Calu3 (cell line): ENCODE results near the gene PKP4. TPM values are rescaled to one million over a fixed set of nuclear protein-coding genes. Genes with fewer than 3 reads are reported as not detected.

ENCODE experiments used
- BruUV-seq: library from RNA; stranded (reverse); fragments of 400-500 nt; replicated peaks from 2 replicates; lab custom pipeline; 2021; lab: Mats Ljungman, UMichigan
- CTCF ChIA-PET: fragments of 300-600 bp; sonication (Branson Sonifier 250); formaldehyde crosslinking; loops from one replicate; lab custom pipeline; 2022; ENCODE audit warnings: antibody characterized with exemption; lab: Charles Lee
- DNase-seq: peaks from one replicate; pipeline ENCODE4 v3.0.0; 2022
- H3K27ac Mint-ChIP-seq: one replicate; pipeline ENCODE4 v1.8.0; 2022; ENCODE audit warnings: mixed read lengths; ENCODE audit not compliant: unreplicated experiment
- H3K27me3 Mint-ChIP-seq: one replicate; pipeline ENCODE4 v1.8.0; 2022; ENCODE audit warnings: mixed read lengths; ENCODE audit not compliant: unreplicated experiment
- H3K36me3 Mint-ChIP-seq: one replicate; pipeline ENCODE4 v1.8.0; 2022; ENCODE audit warnings: mild to moderate bottlenecking, moderate library complexity, mixed read lengths; ENCODE audit not compliant: insufficient read depth, unreplicated experiment
- H3K4me1 Mint-ChIP-seq: one replicate; pipeline ENCODE4 v1.8.0; 2022; ENCODE audit warnings: mild to moderate bottlenecking, low read depth, mixed read lengths; ENCODE audit not compliant: unreplicated experiment
- H3K4me3 Mint-ChIP-seq: one replicate; pipeline ENCODE4 v1.8.0; 2022; ENCODE audit warnings: mild to moderate bottlenecking, low read depth, moderate library complexity, mixed read lengths; ENCODE audit not compliant: unreplicated experiment
- H3K9me3 Mint-ChIP-seq: one replicate; pipeline ENCODE4 v1.8.0; 2022; ENCODE audit warnings: low read depth, mixed read lengths; ENCODE audit not compliant: unreplicated experiment
- CTCF ChIP-seq: fragments of 200-600 bp; IDR thresholded peaks from one replicate; pipeline ENCODE4 v1.8.0; 2022; ENCODE audit warnings: antibody characterized with exemption; ENCODE audit not compliant: unreplicated experiment
- intact Hi-C: fragments of 100-400 bp; cut with micrococcal nuclease; formaldehyde crosslinking; loops from one replicate; pipeline ENCODE4 v1.10.0; 2022; ENCODE audit not compliant: unreplicated experiment
- total RNA-seq: library from RNA; stranded (reverse); gene quantifications from 2 replicates; pipeline ENCODE4 v1.2.3, GENCODE V29; 2022

Gene PKP4
- total RNA-seq, 1 experiment from 2014 or later, result 137 TPM

GRCh38 chr2:158667586-158667985, 210.8 kb downstream of the PKP4 start:
- no peak overlapping the region for H3K27ac Mint-ChIP-seq
- no peak for TF ChIP-seq CTCF
- intact Hi-C loops, result no loop called here
- H3K9me3 Mint-ChIP-seq, result no peaks in the 10 kb centered on the region
- H3K36me3 Mint-ChIP-seq, result peaks cover 9% of the 10 kb centered on the region
- no TSS peak for BruUV-seq
- CTCF ChIA-PET, result interaction anchor here (0.5 to 0.6 kb wide), 2 partner anchors 32 to 163 kb away, joined by 4 read pairs; no protein-coding TSS in a partner anchor
- no peaks in the 10 kb centered on the region for H3K4me1 Mint-ChIP-seq
- H3K4me3 Mint-ChIP-seq, result no peak overlapping the region
- no peaks in the 10 kb centered on the region for H3K27me3 Mint-ChIP-seq
- DNase-seq, result no peak

GRCh38 chr2:158668001-158668765, 211.4 kb downstream of the PKP4 start:
- H3K4me3 Mint-ChIP-seq, result no peak overlapping the region
- no peak for DNase-seq
- BruUV-seq, result no TSS peak

GRCh38 chr2:158670292-158670691, 213.5 kb downstream of the PKP4 start:
- Mint-ChIP-seq H3K4me1 (no peaks in the 10 kb centered on the region), H3K27me3 (no peaks in the 10 kb centered on the region), H3K36me3 (peaks cover 20% of the 10 kb centered on the region), H3K9me3 (no peaks in the 10 kb centered on the region), H3K4me3 (no peak overlapping the region), H3K27ac (no peak overlapping the region)
- CTCF ChIA-PET, result no interaction called here
- DNase-seq, result no peak
- intact Hi-C loops, result no loop called here
- BruUV-seq, result no TSS peak
- TF ChIP-seq CTCF, result no peak

More at GRCh38 chr2:158668001-158668765, 211.4 kb downstream of the PKP4 start:
- TF ChIP-seq CTCF, result no peak
- CTCF ChIA-PET, result interaction anchor here (0.5 to 0.6 kb wide), 2 partner anchors 31 to 164 kb away, joined by 4 read pairs; no protein-coding TSS in a partner anchor
- Mint-ChIP-seq H3K27me3 (no peaks in the 10 kb centered on the region), H3K9me3 (no peaks in the 10 kb centered on the region), H3K36me3 (peaks cover 14% of the 10 kb centered on the region), H3K4me1 (no peaks in the 10 kb centered on the region), H3K27ac (no peak overlapping the region)
- intact Hi-C loops, result no loop called here

GRCh38 chr2:158671360-158672245, 214.9 kb downstream of the PKP4 start:
- intact Hi-C loops, result no loop called here
- no peak overlapping the region for H3K27ac Mint-ChIP-seq
- no peak overlapping the region for H3K4me3 Mint-ChIP-seq
- H3K9me3 Mint-ChIP-seq, result no peaks in the 10 kb centered on the region
- CTCF ChIA-PET, result no interaction called here
- no peak for TF ChIP-seq CTCF
- peaks cover 28% of the 10 kb centered on the region for H3K36me3 Mint-ChIP-seq
- no TSS peak for BruUV-seq
- H3K4me1 Mint-ChIP-seq, result no peaks in the 10 kb centered on the region
- no peaks in the 10 kb centered on the region for H3K27me3 Mint-ChIP-seq
- no peak for DNase-seq
